PC-9 (cell line): ENCODE results near the gene BMP2K. TPM values are rescaled to one million over a fixed set of nuclear protein-coding genes. Genes with fewer than 3 reads are reported as not detected.

Experiments used
- BruUV-seq: library from RNA; stranded (reverse); fragments of 400-500 nt; replicated peaks from 2 replicates; lab custom pipeline; 2021; lab: Mats Ljungman, UMichigan
- CTCF ChIA-PET: fragments of 300-600 bp; sonication (Branson Sonifier 250); formaldehyde crosslinking; loops from one replicate; lab custom pipeline; 2022; ENCODE audit warnings: antibody characterized with exemption; lab: Charles Lee
- POLR2A ChIA-PET: fragments of 300-600 bp; sonication (Branson Sonifier 250); formaldehyde crosslinking; loops from one replicate; lab custom pipeline; 2022; ENCODE audit warnings: antibody characterized with exemption; ENCODE audit not compliant: unreplicated experiment; lab: Charles Lee
- DNase-seq, 2 experiments: peaks; one replicate each; pipeline versions ENCODE4 v3.0.0 to v3.0.0-alpha.2; 2015 to 2022; ENCODE audit warnings: mixed read lengths in 1 of 2
- H2AFZ ChIP-seq: fragments of 200-600 bp; sonication (generic); 2 replicates; pipeline ENCODE4 v1.8.1; 2017; ENCODE audit warnings: antibody characterized with exemption
- H3F3A ChIP-seq: fragments of 200-600 bp; sonication (generic); 2 replicates; pipeline ENCODE4 v1.8.1; 2017; ENCODE audit warnings: antibody characterized with exemption, mild to moderate bottlenecking, low read depth; ENCODE audit not compliant: insufficient read depth
- H3K27ac ChIP-seq: fragments of 200-600 bp; sonication (generic); 2 replicates; pipeline ENCODE4 v1.6.1; 2016; ENCODE audit warnings: mixed run types
- H3K27me3 ChIP-seq: fragments of 200-600 bp; sonication (generic); 2 replicates; pipeline ENCODE4 v1.6.1; 2016; ENCODE audit warnings: low read depth, mixed run types; ENCODE audit not compliant: insufficient read depth
- H3K36me3 ChIP-seq: fragments of 200-600 bp; sonication (generic); 2 replicates; pipeline ENCODE4 v1.6.1; 2016; ENCODE audit warnings: low read depth, mixed run types
- H3K4me1 ChIP-seq: fragments of 200-600 bp; sonication (generic); replicated peaks from 2 replicates; pipeline ENCODE4 v1.6.1; 2016; ENCODE audit warnings: mixed run types; ENCODE audit not compliant: insufficient read depth
- H3K4me2 ChIP-seq: fragments of 200-600 bp; sonication (generic); 2 replicates; pipeline ENCODE4 v1.6.1; 2017; ENCODE audit warnings: mixed run types
- H3K4me3 ChIP-seq: fragments of 200-600 bp; sonication (generic); 2 replicates; pipeline ENCODE4 v1.6.1; 2016; ENCODE audit warnings: mixed run types
- H3K79me2 ChIP-seq: fragments of 200-600 bp; sonication (generic); 2 replicates; pipeline ENCODE4 v1.6.1; 2017; ENCODE audit warnings: low read depth, mixed run types
- H3K9me2 ChIP-seq: fragments of 200-600 bp; sonication (generic); 2 replicates; pipeline ENCODE4 v1.8.1; 2017; ENCODE audit warnings: mild to moderate bottlenecking; ENCODE audit not compliant: insufficient read depth
- H3K9me3 ChIP-seq: fragments of 200-600 bp; sonication (generic); 2 replicates; pipeline ENCODE4 v1.8.1; 2016; ENCODE audit warnings: low read depth; ENCODE audit not compliant: insufficient read depth
- H4K20me1 ChIP-seq: fragments of 200-600 bp; sonication (generic); 2 replicates; pipeline ENCODE4 v1.8.1; 2017; ENCODE audit not compliant: insufficient read depth
- CTCF ChIP-seq: fragments of 200-600 bp; sonication (generic); conservative IDR thresholded peaks from 2 replicates; pipeline ENCODE4 v1.6.1; 2017; ENCODE audit warnings: mixed run types, antibody characterized with exemption, mild to moderate bottlenecking, moderate library complexity
- EZH2 ChIP-seq: fragments of 200-600 bp; sonication (generic); IDR thresholded peaks from 2 replicates; pipeline ENCODE4 v1.8.0; 2017; ENCODE audit warnings: antibody characterized with exemption, low read depth
- intact Hi-C: fragments of 100-400 bp; cut with micrococcal nuclease; formaldehyde crosslinking; loops from one replicate; pipeline ENCODE4 v1.10.0; 2022; ENCODE audit not compliant: unreplicated experiment
- total RNA-seq: library from RNA; stranded (reverse); gene quantifications from 2 replicates; pipeline ENCODE4 v1.2.3, GENCODE V29; 2021

BMP2K gene
- total RNA-seq, 1 experiment from 2014 or later: 12.2 TPM

GRCh38 chr4:78754872-78755271 is 21.3 kb upstream of the BMP2K start:
- no peaks in the 10 kb centered on the region for H3K4me1 ChIP-seq
- TF ChIP-seq EZH2: no peak
- no peak for TF ChIP-seq CTCF
- H3K4me3 ChIP-seq: no peak overlapping the region
- H3K27me3 ChIP-seq: no peaks in the 10 kb centered on the region
- POLR2A ChIA-PET: no interaction called here
- no peaks in the 10 kb centered on the region for H4K20me1 ChIP-seq
- intact Hi-C loops: no loop called here
- no peaks in the 10 kb centered on the region for H3K9me2 ChIP-seq
- H3K79me2 ChIP-seq: no peaks in the 10 kb centered on the region
- no peaks in the 10 kb centered on the region for H3F3A ChIP-seq
- no peaks in the 10 kb centered on the region for H3K36me3 ChIP-seq
- no peaks in the 10 kb centered on the region for H3K9me3 ChIP-seq
- no peak overlapping the region for H3K4me2 ChIP-seq
- H3K27ac ChIP-seq: no peak overlapping the region
- BruUV-seq: no TSS peak
- CTCF ChIA-PET: no interaction called here
- no peak for DNase-seq
- no peak overlapping the region for H2AFZ ChIP-seq

- H3K9me3 ChIP-seq: no peaks in the 10 kb centered on the region
- no peak overlapping the region for H3K4me3 ChIP-seq
- no peak overlapping the region for H3K4me2 ChIP-seq
- no TSS peak for BruUV-seq
- intact Hi-C loops: no loop called here
- no peaks in the 10 kb centered on the region for H3K27me3 ChIP-seq
- ChIA-PET CTCF (no interaction called here), POLR2A (interaction anchor here (0.7 kb wide), 1 partner anchor 98 kb away, joined by 8 read pairs; no protein-coding TSS in a partner anchor)
- no peaks in the 10 kb centered on the region for H3F3A ChIP-seq
- no peaks in the 10 kb centered on the region for H3K9me2 ChIP-seq
- H3K4me1 ChIP-seq: no peaks in the 10 kb centered on the region
- no peaks in the 10 kb centered on the region for H4K20me1 ChIP-seq
- no peaks in the 10 kb centered on the region for H3K36me3 ChIP-seq
- TF ChIP-seq CTCF: no peak
- H2AFZ ChIP-seq: no peak overlapping the region
- no peak overlapping the region for H3K27ac ChIP-seq
- no peaks in the 10 kb centered on the region for H3K79me2 ChIP-seq
- no peak for DNase-seq
These were observed 20.0 kb upstream of the BMP2K start for GRCh38 chr4:78756137-78756536.

- no TSS peak for BruUV-seq
- Histone ChIP-seq H3K4me2 (no peak overlapping the region), H3K27me3 (no peaks in the 10 kb centered on the region), H3K4me1 (no peaks in the 10 kb centered on the region), H3K9me2 (no peaks in the 10 kb centered on the region), H3K9me3 (no peaks in the 10 kb centered on the region), H3F3A (no peaks in the 10 kb centered on the region), H3K79me2 (no peaks in the 10 kb centered on the region), H4K20me1 (no peaks in the 10 kb centered on the region), H3K27ac (no peak overlapping the region), H3K4me3 (no peak overlapping the region), H2AFZ (no peak overlapping the region), H3K36me3 (no peaks in the 10 kb centered on the region)
- CTCF ChIA-PET: no interaction called here
- POLR2A ChIA-PET: no interaction called here
- intact Hi-C loops: no loop called here
- no peak for DNase-seq
- TF ChIP-seq CTCF (no peak), EZH2 (no peak)
These were observed 19.4 kb upstream of the BMP2K start for GRCh38 chr4:78756776-78757175.
